Measurements from ENCODE around the gene EMD. TPM values are rescaled to one million over a fixed set of nuclear protein-coding genes. Genes with fewer than 3 reads are reported as not detected.

The EMD gene
- total and polyA plus RNA-seq, 10 of the 15 experiments (the other 5 are each of a cell fraction or from before 2014, with no cell fraction given): 0.76 to 100 (median 43.2) TPM

DNA sequence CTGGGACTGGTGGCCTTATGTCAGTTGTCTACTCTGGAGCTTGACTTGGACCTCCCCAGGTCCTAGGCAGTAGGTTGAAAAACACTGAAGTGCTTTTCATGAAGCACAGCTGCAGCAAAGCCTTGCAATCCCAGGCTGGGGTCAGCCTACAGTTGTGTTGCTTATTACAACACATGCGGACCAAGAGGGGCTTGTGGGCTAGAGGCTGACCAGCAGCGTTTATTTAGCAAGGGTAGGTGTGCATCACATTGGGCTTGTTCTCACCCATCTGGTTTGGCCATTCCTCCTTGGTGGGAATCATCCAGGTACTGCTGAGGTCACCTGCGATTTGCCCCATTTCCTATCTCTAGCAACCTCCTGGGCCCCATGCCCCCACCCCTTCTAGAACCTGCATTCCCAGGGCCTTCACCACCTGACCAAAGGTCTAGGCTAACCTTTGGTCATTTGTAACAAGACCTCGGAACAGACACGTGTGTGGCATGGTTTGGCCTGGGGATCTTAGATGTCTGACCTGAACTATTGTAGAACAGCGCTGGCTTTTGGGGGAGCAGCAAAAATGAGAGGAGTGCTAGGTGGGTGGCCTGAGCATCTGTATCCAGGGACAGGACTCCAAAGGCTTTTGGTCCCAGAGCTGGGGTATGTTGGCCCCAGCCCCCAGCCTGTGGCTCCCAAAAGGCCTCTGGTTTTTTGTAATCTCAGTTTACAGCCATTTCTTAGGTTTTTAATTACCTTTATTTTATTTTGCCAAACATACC, 22.1 kb downstream of the EMD start (continued):
- TF ChIP-seq, protein P1, sequence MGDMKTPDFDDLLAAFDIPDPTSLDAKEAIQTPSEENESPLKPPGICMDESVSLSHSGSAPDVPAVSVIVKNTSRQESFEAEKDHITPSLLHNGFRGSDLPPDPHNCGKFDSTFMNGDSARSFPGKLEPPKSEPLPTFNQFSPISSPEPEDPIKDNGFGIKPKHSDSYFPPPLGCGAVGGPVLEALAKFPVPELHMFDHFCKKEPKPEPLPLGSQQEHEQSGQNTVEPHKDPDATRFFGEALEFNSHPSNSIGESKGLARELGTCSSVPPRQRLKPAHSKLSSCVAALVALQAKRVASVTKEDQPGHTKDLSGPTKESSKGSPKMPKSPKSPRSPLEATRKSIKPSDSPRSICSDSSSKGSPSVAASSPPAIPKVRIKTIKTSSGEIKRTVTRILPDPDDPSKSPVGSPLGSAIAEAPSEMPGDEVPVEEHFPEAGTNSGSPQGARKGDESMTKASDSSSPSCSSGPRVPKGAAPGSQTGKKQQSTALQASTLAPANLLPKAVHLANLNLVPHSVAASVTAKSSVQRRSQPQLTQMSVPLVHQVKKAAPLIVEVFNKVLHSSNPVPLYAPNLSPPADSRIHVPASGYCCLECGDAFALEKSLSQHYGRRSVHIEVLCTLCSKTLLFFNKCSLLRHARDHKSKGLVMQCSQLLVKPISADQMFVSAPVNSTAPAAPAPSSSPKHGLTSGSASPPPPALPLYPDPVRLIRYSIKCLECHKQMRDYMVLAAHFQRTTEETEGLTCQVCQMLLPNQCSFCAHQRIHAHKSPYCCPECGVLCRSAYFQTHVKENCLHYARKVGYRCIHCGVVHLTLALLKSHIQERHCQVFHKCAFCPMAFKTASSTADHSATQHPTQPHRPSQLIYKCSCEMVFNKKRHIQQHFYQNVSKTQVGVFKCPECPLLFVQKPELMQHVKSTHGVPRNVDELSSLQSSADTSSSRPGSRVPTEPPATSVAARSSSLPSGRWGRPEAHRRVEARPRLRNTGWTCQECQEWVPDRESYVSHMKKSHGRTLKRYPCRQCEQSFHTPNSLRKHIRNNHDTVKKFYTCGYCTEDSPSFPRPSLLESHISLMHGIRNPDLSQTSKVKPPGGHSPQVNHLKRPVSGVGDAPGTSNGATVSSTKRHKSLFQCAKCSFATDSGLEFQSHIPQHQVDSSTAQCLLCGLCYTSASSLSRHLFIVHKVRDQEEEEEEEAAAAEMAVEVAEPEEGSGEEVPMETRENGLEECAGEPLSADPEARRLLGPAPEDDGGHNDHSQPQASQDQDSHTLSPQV (IDR thresholded peaks at IDR 0.05): no peak
- TF ChIP-seq ETV6 (conservative IDR thresholded peaks at IDR 0.05 in 1 of 2, IDR thresholded peaks at IDR 0.05 in 1 of 2; ENCODE audit: borderline replicate concordance in 1 of 2, low read depth in 1 of 2) (no peak), ZBED1 (IDR thresholded peaks at IDR 0.05; ENCODE audit: borderline replicate concordance) (peak; percentile 91; the same call in 1 of the 2 replicates), KLF5 (IDR thresholded peaks at IDR 0.05; ENCODE audit: partially characterized antibody) (no peak), MEF2A (IDR thresholded peaks at IDR 0.05; ENCODE audit: insufficient read depth, low read depth, low read length) (no peak), MTA3 (IDR thresholded peaks at IDR 0.05; ENCODE audit: borderline replicate concordance, low read length) (peak; percentile 84; the same call in 1 of the 2 replicates), RAD21 (IDR thresholded peaks at IDR 0.05; ENCODE audit: insufficient read depth, low read depth, low read length) (no peak), TAF1 (IDR thresholded peaks at IDR 0.05; ENCODE audit: borderline replicate concordance, low read depth, low read length) (no peak), SUZ12 (IDR thresholded peaks at IDR 0.05; ENCODE audit: unreplicated experiment) (no peak), ZNF217 (IDR thresholded peaks at IDR 0.05) (no peak), POLR2A (IDR thresholded peaks at IDR 0.05; ENCODE audit: low read depth, low read length) (peak; percentile 90), CHD4 (IDR thresholded peaks at IDR 0.05) (no peak), SRF (IDR thresholded peaks at IDR 0.05; ENCODE audit: low read depth in 2 of 2, low read length in 2 of 2) (no peak), SUPT20H (IDR thresholded peaks at IDR 0.05; ENCODE audit: borderline replicate concordance, control insufficient read depth, low read depth, low read length) (no peak), SIN3A (IDR thresholded peaks at IDR 0.05; ENCODE audit: low read depth, low read length) (no peak), STAT1 (conservative IDR thresholded peaks at IDR 0.05) (no peak), KAT2A (conservative IDR thresholded peaks at IDR 0.05; ENCODE audit: control insufficient read depth, low read depth, low read length) (no peak), BACH1 (IDR thresholded peaks at IDR 0.05; ENCODE audit: borderline replicate concordance) (peak; percentile 87), RUNX3 (IDR thresholded peaks at IDR 0.05; ENCODE audit: low read length) (0 out of 2 replicates have a peak, but pooled peaks have one; percentile 11), POU2F2 (IDR thresholded peaks at IDR 0.05; ENCODE audit: borderline replicate concordance, low read depth, low read length) (peak; percentile 28; the same call in 2 of the 3 replicates), SIX5 (IDR thresholded peaks at IDR 0.05; ENCODE audit: low read depth, low read length, severe bottlenecking) (no peak), MEF2B (IDR thresholded peaks at IDR 0.05; ENCODE audit: partially characterized antibody, poor library complexity, severe bottlenecking) (no peak), ZNF274 (IDR thresholded peaks at IDR 0.05; ENCODE audit: insufficient read depth, insufficient read length) (no peak), ASH2L (IDR thresholded peaks at IDR 0.05; ENCODE audit: borderline replicate concordance, low read depth) (no peak), RAD51 (IDR thresholded peaks at IDR 0.05) (no peak), CEBPB (IDR thresholded peaks at IDR 0.05; ENCODE audit: borderline replicate concordance in 1 of 2, low read depth in 2 of 2, low read length in 2 of 2) (0 out of 4 replicates have a peak, but pooled peaks of 1 of the 2 experiments have one; percentile 12)
